Neural crest cell (in vitro differentiated cells): Measurements from ENCODE around the gene DENND1A. TPM values are rescaled to one million over a fixed set of nuclear protein-coding genes. Genes with fewer than 3 reads are reported as not detected.
A peak's percentile ranks its signal among the peaks of the same experiment; 100 is the strongest.

Experiments used
- DNase-seq: peaks from one replicate; pipeline ENCODE4 v3.0.0; 2021; ENCODE audit warnings: low read depth, mixed read lengths, low spot score
- H3K27ac Mint-ChIP-seq: one replicate; pipeline ENCODE4 v1.8.0; 2021; ENCODE audit warnings: mild to moderate bottlenecking, mixed read lengths; ENCODE audit not compliant: unreplicated experiment
- H3K27me3 Mint-ChIP-seq: 2 replicates; pipeline ENCODE4 v1.8.0; 2021; ENCODE audit warnings: low read depth, mild to moderate bottlenecking, mixed read lengths
- H3K36me3 Mint-ChIP-seq: 2 replicates; pipeline ENCODE4 v1.8.0; 2021; ENCODE audit warnings: low read depth, mild to moderate bottlenecking, mixed read lengths
- H3K4me1 Mint-ChIP-seq: 2 replicates; pipeline ENCODE4 v1.8.0; 2021; ENCODE audit warnings: mixed read lengths
- H3K4me3 Mint-ChIP-seq: one replicate; pipeline ENCODE4 v1.8.0; 2021; ENCODE audit warnings: mild to moderate bottlenecking, mixed read lengths
- H3K9me3 Mint-ChIP-seq: 2 replicates; pipeline ENCODE4 v1.8.0; 2021; ENCODE audit warnings: mixed read lengths
- total RNA-seq: library from RNA; stranded (reverse); gene quantifications from 2 replicates; pipeline ENCODE4 v1.2.1, GENCODE V29; 2021
- TF ChIP-seq, protein P1 (sequence below): fragments of 200-600 bp; sonication (generic); conservative IDR thresholded peaks from 2 replicates; pipeline ENCODE4 v1.5.0; 2021; ENCODE audit warnings: antibody characterized with exemption, mild to moderate bottlenecking

DENND1A gene
- total RNA-seq, 1 donor from 2014 or later: 17.8 TPM

DNA sequence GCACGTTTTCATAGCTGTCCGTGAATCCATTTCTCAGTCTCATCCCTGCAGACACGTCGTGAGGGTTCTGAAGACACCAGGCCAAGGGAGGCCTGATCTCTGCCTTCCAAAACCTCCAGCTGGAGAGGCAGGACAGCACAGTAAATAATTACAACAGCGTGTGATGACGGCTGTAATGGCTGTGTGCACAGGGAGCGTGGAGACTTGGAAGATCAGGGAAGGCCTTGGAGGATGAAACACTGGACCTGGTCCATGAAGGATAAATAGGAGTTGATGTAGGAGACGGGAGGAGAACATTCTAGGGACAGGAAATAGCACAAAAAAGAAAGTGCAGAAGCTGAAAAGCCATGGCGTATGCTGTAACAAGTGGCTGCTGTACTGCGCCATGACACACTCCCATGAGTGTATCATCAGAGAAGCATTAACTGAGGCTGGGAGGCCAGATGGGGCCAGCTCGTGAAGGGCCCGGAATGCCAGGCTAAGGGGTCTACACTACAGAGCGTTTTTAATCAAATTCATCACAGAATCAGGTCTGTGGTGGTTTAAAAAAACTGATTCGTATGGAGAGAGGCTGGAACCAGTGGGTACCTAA is 476.8 kb downstream of the DENND1A start:
- Mint-ChIP-seq H3K36me3 (no peaks in the 10 kb centered on the region), H3K27me3 (no peaks in the 10 kb centered on the region), H3K27ac (peak overlapping the region; percentile 48), H3K4me3 (no peak overlapping the region), H3K4me1 (peaks cover 41% of the 10 kb centered on the region), H3K9me3 (no peaks in the 10 kb centered on the region)
- TF ChIP-seq, protein P1, sequence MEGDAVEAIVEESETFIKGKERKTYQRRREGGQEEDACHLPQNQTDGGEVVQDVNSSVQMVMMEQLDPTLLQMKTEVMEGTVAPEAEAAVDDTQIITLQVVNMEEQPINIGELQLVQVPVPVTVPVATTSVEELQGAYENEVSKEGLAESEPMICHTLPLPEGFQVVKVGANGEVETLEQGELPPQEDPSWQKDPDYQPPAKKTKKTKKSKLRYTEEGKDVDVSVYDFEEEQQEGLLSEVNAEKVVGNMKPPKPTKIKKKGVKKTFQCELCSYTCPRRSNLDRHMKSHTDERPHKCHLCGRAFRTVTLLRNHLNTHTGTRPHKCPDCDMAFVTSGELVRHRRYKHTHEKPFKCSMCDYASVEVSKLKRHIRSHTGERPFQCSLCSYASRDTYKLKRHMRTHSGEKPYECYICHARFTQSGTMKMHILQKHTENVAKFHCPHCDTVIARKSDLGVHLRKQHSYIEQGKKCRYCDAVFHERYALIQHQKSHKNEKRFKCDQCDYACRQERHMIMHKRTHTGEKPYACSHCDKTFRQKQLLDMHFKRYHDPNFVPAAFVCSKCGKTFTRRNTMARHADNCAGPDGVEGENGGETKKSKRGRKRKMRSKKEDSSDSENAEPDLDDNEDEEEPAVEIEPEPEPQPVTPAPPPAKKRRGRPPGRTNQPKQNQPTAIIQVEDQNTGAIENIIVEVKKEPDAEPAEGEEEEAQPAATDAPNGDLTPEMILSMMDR: no peak
- no peak for DNase-seq

DNA sequence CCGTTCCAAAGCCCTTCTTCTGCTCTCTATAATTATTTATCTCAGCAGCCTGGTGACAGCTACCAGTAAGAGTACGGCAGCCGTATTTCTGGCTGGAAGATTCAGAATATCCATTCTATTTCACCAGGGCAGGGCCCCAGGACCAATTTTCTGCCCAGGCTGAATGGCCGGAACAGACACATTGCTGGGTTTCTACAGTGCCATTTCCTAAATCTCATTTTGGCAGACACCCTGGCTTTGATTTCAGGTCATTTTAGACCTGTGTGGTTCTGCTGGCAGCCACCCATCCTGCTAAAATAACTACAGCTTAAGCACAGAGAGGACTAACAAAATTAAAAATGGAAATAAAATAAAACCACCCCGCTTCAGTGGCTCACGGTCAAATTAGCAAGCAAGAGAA is 478.9 kb downstream of the DENND1A start:
- Mint-ChIP-seq H3K4me1 (peaks cover 49% of the 10 kb centered on the region), H3K27ac (no peak overlapping the region), H3K4me3 (no peak overlapping the region)

DNA sequence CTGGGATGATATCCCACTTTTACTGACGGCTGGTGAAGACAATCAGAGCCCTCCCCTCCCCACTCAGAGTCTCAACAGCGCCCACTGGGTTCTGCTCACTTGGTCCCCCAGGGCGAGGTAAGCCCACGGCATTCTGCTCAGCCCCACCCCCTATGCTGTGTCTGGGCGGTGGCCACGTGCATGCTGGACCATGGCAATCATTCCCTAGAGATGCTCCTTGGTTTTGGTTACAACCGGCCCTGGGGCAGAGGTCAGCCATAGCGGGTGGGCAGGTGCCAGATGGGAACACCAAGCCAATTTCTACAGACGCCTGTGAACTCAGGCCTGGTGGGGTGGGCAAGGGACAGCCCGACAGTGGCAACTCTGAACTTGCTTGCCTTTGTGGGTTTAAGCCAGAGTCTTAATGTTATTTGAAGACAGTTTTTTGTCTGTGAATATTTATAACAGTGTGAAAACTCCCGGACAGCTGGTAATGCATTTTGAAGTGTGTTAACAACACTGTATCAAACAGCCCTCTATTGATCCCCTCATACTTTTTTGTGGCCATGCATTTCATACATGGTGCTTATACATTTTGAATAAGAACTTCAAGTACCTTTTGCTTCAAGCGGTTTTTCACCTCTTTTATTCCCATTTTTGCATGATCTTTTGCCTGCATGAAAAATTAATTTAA is 479.7 kb downstream of the DENND1A start:
- no peak overlapping the region for H3K4me3 Mint-ChIP-seq

More for the DNA sequence above, 478.9 kb downstream of the DENND1A start:
- no peaks in the 10 kb centered on the region for H3K9me3 Mint-ChIP-seq
- H3K27me3 Mint-ChIP-seq: no peaks in the 10 kb centered on the region
- TF ChIP-seq, protein P1: no peak
- H3K36me3 Mint-ChIP-seq: no peaks in the 10 kb centered on the region
- no peak for DNase-seq

DNA sequence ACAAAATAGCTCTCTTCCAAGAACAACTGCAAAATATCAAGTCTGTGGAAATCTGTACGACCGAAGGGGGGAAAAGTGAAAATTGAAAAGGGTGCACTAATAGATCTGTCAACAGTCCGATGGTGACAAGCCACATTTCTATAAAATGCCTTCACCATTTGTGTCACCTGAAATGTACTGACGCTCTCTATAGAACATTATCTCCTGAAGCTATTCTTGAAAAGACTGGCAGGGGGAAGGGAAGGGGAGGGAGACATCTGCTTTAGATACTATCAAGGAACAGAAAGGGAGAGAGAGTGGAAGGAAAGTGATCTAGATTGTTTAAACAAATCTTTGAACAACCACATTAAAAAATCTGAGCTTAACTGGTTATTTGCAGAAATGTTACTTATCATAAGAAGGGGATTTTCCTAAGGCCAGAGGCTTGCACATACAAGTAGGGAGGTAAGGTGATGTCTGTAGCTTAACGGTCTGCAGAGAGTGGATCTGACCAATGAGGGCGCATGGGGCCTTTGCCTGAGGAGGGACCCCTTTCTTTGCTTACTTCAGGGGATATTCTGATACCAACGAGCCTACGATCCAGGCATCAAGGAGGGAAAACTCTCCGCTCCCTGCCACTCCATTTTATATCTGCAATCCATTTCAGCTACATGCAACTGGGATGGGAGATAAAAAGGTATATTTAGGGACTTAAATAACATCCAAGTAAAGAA is 481.8 kb downstream of the DENND1A start:
- DNase-seq: no peak
- H3K36me3 Mint-ChIP-seq: no peaks in the 10 kb centered on the region
- peaks cover 29% of the 10 kb centered on the region for H3K4me1 Mint-ChIP-seq
- no peak overlapping the region for H3K4me3 Mint-ChIP-seq
- no peaks in the 10 kb centered on the region for H3K27me3 Mint-ChIP-seq
- no peak overlapping the region for H3K27ac Mint-ChIP-seq
- no peaks in the 10 kb centered on the region for H3K9me3 Mint-ChIP-seq
- TF ChIP-seq, protein P1: no peak

More for the DNA sequence above, 479.7 kb downstream of the DENND1A start:
- H3K36me3 Mint-ChIP-seq: no peaks in the 10 kb centered on the region
- H3K9me3 Mint-ChIP-seq: no peaks in the 10 kb centered on the region
- no peaks in the 10 kb centered on the region for H3K27me3 Mint-ChIP-seq
- TF ChIP-seq, protein P1: no peak
- DNase-seq: no peak
- peaks cover 47% of the 10 kb centered on the region for H3K4me1 Mint-ChIP-seq
- no peak overlapping the region for H3K27ac Mint-ChIP-seq

DNA sequence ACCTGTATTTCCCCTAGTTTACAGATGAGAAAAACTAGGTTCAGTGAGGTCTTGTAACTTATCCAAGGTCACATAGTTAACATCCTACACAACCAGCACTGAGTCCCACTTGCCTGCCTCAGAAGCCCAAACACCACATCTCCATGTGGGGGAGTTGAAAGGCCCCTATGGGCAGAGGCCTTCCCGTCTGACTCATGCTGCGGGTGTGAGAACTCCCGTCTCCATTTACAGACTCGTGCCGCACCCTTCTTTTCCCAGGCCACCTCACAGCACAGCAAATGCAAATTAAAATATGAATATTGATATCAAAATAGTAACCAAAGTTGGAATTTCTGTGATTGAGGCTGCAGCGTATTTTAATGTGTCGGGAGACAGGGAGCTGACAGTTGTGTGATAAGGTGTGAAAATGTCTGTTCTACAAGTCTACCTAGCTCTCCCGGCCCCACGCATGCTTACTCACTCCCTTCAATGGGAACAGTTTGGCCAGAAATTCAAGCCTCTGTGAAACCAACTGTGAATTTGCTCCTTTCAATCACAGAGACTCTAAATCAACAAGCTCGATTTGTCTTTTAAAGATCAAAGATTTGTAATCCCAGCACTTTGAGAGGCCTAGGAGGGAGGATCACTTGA is 483.8 kb downstream of the DENND1A start:
- TF ChIP-seq, protein P1: no peak
- Mint-ChIP-seq H3K9me3 (no peaks in the 10 kb centered on the region), H3K36me3 (no peaks in the 10 kb centered on the region), H3K27ac (no peak overlapping the region), H3K4me3 (no peak overlapping the region), H3K27me3 (no peaks in the 10 kb centered on the region), H3K4me1 (peaks cover 25% of the 10 kb centered on the region)
- DNase-seq: no peak
